Testis (tissue), 2 donors: ENCODE results near the gene PCDH12.

Experiments
- POLR2A ChIP-seq: fragments of 450-650 bp; IDR thresholded peaks from one replicate; pipeline ENCODE4 v1.6.1; 2017; ENCODE audit warnings: antibody characterized with exemption, mild to moderate bottlenecking, moderate library complexity
- TF ChIP-seq, protein P1 (sequence below), 3 experiments: fragments of 450-650 bp in 2 of 3; fragments of 200-600 bp in 1 of 3; sonication (generic) in 1 of 3; IDR thresholded peaks; one replicate each; pipeline ENCODE4 v1.5.1; 2016 to 2019; ENCODE audit warnings: antibody characterized with exemption in 3 of 3, mild to moderate bottlenecking in 2 of 3, moderate library complexity in 1 of 3

DNA sequence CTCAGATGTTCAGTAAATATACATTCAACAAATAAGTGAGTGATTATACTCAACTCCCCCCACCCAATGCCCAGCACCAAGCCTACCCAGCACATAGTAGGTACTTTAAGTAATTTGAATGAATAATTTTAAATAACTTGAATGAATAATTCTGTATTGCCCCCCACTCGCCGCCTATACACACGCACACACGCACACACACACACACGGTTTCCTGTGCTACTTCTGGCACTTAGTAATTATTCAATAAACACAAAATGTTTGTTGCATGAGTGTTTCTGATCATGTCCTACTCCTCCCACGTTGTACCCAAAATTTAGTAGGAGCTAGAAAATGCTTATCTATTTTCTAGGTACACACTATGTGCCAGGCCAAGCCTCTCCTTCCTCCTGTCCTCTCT lies 16.2 kb downstream of the PCDH12 start:
- TF ChIP-seq, protein P1, sequence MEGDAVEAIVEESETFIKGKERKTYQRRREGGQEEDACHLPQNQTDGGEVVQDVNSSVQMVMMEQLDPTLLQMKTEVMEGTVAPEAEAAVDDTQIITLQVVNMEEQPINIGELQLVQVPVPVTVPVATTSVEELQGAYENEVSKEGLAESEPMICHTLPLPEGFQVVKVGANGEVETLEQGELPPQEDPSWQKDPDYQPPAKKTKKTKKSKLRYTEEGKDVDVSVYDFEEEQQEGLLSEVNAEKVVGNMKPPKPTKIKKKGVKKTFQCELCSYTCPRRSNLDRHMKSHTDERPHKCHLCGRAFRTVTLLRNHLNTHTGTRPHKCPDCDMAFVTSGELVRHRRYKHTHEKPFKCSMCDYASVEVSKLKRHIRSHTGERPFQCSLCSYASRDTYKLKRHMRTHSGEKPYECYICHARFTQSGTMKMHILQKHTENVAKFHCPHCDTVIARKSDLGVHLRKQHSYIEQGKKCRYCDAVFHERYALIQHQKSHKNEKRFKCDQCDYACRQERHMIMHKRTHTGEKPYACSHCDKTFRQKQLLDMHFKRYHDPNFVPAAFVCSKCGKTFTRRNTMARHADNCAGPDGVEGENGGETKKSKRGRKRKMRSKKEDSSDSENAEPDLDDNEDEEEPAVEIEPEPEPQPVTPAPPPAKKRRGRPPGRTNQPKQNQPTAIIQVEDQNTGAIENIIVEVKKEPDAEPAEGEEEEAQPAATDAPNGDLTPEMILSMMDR (IDR thresholded peaks at IDR 0.05) = no peak
- TF ChIP-seq POLR2A = no peak
